Right renal pelvis (tissue), 4 donors: ENCODE measurements around the gene IER5. TPM values are rescaled to one million over a fixed set of nuclear protein-coding genes. Genes with fewer than 3 reads are reported as not detected.
"Not testable (repeated sequence)": the region's sequence is repeated elsewhere in the genome, so short reads cannot be mapped to it uniquely, and the experiment has no call there.

Experiments
- DNase-seq, 4 donors: peaks; one replicate each; pipeline ENCODE4 v3.0.0-alpha.2; 2013; ENCODE audit warnings: low read depth in 4 of 4, low spot score in 3 of 4, missing footprints in 1 of 4
- polyA plus RNA-seq, 4 donors: library from polyadenylated mRNA; unstranded; fragments of 120-200 nt; gene quantifications; one replicate each; pipeline ENCODE4 v1.2.1, GENCODE V29; 2013; ENCODE audit not compliant: insufficient read length in 4 of 4

Gene IER5
- polyA plus RNA-seq, 4 donors = 6.4 to 8.0 (median 7.1) TPM

DNA sequence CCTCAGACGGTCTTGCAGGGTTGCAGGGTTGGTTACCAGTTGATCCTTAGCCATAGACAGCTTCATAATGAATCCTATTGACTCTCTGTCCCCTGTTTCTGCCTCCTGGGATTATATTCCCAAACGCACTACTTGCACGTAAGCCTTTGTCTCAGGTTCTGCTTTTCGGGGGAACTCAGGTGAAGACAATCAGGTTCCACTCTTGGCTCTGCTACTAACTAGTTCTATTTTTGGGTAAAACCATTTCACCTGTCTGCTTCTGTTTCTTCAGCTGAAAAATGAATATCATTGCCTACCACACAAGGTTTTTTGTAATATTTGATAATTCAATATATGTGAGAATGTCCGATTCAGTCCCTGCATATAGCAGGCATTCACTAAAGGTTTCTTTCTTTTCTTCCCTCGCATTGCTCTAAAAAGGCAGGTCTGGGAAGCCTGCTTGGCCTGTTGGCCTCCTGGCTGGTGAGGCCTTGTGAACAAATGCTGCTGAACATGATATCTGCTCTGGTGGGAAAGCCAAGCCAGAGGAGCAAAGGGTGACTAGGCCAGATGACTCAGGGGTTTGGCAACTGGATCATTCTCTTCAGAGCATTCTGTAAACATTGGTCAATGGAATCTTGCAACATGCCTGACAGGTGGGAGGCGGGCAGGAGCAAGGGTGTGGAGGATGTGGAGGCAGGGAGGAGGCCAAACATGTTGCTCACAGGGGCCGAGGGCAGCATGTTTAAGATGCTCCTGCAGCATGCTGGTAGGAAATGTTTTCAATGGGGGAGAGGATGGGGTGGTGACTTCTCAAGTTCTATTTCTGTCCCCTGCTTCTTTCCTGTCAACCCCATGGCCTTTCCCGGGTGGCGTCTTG is 23.8 kb downstream of the IER5 start:
- DNase-seq = no peak

DNA sequence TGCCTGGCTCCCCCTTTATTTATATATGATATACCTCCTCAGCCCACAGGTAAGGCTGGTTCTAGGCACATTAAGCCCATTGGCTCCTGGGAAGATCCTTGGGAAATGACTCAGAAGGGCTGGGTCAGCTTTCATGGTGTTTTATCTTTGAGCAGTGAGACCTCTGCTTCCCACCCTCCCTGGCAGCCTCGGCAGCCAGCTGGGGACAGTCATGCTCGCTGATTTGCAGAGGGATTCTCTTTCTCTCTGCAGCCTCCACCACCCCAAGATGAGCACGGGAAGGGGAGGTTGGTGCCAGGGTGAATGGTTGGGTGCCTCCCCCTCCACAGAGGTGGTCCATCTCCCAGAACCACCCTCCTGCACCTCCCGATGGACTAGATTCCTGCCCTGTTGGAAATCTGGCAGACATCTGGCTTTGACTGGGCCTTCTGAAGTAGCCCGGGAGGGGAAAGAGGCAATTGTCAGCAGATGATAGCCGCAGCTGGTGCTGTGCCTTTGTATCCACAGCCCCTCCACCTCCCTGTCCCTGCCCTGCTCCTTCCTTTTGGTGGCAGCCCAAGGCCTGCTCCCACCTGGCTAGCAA is 24.6 kb downstream of the IER5 start:
- DNase-seq = no peak

DNA sequence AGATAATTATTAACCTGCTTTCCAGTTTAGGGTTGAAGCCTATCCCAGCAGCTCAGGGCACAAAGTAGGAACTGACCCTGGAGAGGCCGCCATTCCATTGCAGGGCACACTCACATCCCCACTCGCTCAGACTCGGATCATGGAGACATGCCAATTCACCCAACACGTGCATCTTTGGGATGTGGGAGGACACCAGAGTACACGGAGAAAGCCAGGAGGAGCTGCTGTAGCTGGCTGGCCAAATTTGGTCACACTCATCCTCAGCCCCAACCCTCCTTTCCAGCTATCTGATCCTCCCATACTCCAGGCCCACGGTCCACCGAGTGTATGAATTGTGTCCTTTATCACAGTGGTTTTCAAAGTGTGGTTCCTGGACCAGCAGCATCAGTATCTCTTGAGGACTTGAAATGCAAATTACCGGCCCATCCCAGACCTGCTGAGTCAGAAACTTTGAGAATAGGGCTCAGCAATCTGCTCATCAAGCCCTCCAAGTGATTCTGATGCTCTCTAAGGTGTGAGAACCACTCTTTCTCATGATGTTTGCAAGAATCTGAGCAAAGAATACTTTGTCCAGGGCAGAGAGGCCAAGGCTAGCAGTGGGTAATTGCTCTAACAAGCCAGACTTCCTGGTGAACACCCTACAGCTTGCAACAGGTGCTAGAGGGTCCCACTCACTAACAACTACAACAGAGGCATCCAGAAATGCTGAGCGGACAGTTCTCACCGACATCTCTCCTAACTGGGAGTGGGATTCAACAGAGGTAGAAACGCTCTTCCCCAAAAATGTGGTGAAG is 26.3 kb downstream of the IER5 start:
- no peak for DNase-seq

DNA sequence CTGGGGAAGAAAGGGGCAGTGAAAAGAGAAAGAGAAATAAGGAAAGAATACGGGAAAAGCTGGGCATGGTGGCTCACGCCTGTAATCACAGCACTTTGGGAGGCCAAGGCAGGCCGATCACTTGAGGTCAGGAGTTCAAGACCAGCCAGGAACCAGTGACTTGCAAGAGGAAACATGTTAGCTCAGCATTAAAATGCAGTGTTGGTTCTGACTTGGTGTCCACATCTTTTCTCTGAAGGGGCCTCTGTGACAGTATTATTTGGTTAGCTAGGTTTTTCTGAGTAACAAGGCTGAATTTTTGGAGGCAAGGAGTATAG is 26.8 kb downstream of the IER5 start:
- no peak for DNase-seq

DNA sequence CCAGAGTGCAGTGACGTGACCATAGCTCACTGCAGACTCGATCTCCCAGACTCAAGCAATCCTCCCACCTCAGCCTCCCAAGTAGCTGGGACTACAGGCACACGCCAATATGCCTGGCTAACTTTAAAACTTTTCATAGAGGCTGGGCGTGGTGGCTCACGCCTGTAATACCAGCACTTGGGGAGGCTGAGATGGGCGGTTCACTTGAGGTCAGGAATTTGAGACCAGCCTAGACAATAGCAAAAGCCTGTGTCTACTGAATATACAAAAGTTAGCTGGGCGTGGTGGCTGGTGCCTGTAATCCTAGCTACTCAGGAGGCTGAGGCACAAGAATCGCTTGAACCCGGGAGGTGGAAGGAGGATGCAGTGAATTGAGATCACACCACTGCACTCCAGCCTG is 27.5 kb downstream of the IER5 start:
- DNase-seq = not testable (repeated sequence)

DNA sequence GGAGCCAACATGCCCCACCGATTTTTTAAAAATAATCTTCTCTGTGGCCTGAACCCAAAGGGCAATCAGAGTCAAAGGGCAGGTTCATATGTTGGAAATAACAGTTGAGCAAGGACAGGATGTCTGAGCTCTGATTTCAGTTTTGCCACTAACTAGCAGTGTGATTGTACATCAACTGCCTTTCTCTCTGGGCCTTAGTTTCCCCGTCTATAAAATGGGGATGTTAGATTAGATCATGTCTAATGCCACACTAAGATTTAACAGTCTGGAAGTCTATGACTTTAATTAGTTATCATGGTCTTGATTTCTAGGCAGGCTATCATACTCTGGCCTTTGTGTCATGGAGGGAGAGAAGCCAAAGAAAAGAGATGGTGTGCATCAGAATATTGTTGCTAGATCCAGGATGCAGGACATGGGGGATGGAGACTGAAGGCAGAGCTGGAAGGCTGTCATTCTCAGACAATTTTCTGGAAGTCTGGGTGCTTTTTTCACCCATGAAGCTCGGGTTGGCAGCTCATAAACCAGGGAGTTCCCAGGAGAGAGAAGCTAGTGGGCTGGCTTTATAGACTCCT is 28.4 kb downstream of the IER5 start:
- DNase-seq = no peak

DNA sequence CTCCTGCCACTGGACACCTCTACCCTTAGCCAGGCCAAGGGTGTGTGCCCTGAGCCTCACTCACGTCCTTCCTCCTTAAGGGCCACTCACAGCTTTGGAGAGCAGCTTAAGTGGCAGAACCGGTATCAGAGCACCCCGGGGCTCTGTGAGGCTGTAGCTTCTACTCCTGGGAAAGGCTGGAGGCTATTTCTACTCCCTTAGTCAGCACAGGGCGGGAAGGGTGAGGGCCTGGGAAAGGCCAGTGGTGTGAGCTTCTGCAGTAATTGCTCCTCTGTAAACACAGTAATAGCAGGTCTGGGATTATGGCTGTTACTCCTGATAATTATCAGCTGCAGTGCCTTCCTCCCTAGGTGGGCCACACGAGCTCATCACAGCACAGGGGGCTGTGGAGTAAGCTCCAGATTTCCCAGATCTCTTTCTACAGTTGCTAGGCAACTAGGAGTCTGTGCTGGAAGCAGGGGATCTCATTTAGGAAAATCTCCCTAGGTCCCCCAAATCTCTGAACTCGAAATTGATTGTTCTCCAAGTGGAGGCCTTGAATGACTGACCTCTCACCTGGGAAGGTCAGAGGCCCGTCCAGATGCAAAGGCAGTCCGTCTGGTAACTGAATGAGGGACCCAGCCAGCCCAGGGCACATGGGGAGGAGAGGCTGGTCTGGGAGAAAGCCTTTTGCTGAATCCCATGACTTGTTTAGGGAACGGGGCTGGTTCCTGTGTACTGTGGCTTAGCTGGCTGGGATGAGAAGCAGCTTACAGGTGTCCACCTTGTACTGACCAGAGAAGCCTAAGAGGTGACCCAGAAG is 29.3 kb downstream of the IER5 start:
- no peak for DNase-seq

DNA sequence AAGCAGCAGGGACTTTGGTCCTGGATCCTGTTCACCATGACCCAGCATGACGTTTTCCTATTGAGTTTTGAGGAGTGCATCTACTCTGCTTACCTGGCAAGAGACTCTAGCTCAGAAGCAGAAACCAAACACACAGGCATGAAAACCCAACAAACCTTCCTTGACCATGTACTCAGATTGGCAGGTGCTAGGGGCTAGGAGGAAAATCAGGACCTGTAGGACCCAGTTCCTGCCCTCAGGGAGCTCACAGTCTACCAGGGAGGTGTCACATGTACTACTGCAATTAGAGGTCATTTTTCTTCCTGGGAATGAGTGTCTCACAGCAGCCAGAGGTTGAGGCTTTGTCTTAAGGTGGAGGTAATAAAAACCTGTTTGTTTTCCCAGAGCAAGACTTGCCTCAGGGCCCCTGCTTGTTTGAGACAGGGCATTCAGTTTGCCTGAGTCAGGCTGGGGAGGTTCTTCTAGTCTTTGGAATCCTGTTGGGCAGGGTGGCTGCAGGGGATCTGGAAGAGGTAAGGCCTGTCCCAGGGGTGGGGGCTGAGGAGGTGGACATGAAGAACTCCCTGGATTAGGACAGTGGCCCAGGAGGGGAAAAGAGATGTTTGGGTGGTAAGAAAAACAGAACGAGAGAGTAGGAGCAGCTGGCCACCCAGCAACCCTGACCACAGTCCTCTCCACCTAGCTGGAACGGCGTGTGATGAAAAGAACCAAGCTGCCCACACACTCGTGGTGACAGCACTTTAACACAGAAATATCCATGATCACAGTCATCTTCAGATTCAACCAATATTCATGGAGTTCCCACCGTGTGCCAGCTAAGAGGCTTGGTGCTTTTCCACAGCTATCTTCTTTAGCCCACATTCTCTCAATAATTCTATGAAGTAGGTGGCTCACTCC is 30.8 kb downstream of the IER5 start:
- DNase-seq = no peak

DNA sequence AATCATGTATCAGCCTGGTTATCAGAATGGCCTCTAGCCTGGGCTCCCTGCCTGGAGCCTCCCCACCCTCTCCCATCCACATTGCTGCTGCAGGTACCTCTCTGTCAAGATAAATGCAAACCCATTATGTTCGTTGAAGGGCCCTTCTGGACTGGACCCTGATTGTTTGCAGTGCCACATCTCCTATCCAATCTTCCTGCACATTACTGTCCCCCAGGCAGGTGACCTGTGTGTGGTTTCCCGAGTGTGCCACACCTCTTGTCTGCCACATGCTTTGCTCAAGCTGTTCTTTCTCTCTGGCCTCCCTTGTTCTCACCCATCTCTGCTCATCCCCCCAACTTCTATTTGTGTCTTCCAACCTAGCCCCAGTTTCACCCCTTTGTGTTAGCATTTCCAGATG is 32.4 kb downstream of the IER5 start:
- no peak for DNase-seq

DNA sequence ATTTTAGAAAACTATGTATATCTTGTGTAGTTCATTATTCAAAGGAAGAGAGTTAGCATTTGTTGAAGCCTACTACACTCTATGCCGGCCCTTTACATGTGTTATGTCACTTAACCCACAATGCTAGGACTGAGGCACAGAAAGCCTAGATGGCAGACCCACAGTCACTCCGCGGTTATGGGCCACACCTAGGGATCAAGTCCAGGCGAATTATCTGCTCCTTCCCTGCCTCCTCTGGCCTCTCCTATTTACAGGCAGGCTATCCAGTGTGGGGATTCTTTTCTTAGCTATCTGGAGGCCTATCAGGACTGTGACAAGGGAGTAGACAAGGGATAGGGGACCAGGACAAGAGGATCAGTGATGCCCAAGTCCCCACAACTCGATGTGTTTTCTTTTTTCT is 33.0 kb downstream of the IER5 start:
- no peak for DNase-seq

DNA sequence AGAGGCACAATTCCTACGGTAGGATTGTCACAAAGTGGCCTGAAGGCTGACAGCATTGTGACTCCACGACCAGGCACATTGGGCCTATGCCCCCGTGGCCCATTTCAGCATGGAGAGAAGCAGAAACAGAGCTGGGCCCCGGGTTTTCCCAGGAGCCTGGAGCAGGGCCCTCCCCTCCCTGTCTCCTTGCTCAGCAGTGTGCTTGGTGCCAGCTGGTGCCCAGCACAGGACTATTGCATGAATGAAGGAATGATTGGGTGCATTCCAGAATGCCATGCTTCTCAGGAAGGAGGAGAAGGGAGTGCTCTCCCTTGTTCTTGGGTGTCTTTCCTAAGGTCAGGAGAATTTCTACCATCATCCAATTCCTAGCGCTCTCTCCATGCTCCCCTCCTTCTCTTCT is 33.7 kb downstream of the IER5 start:
- DNase-seq = no peak

DNA sequence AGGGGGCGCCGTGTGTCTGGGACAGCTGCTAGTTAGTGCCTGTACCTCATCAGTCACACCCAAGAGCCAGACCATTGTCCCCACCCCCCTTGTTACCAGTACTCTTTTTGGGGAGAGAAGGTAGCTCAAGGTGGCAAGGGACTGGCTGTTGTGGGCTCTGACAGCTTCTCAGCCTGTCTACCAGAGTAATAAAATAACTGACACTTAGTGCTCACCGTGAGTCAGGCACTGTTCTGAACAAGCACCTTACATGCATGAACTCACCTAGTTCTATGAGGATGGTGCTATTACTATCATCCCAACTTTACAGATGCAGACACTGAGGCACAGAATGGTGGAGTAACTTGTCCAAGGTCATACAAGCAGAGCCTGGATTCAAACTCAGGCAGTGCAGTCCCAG is 34.7 kb downstream of the IER5 start:
- DNase-seq = no peak

DNA sequence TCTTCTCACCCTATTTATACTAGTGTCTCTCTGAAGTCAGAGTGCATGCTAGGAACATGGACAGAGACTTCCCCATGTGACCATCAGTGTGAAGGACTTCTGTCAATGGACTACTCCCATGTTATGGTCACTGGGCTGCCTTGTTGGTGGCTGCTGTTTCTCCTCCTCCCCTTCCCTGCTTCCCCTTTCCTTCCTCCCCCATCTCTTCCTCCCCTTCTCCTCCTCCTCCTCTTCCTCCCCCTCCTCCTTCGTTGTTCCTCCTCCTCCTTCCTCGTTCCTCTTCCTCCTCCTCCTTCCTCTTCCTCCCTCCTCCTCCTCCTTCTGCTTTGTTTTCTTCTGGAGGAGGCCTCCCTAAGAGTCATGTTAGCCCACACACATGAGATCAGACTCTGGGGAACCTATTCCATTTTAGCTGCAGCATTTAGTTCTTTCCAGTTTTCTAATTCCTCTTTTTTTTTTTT is 35.8 kb downstream of the IER5 start:
- no peak for DNase-seq

DNA sequence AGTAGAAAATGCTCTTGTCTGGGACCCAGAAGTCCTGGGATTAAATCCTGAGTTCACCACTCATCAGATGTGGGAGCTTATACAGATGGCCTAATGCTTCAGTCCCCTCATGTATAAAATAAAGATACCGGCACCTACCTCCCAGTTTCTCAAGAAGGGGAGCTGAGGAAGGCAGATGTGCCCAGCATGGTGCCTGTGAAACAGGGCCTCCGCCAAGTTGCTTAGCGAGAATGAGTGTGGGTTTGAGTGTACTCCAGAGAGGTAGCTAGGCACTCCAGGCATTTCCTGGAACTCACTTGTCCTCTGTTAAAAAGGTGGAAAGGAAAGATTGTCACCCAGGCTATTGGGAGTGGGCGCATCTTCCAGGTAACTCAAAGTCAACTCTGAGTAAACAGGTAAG is 37.8 kb downstream of the IER5 start:
- no peak for DNase-seq

DNA sequence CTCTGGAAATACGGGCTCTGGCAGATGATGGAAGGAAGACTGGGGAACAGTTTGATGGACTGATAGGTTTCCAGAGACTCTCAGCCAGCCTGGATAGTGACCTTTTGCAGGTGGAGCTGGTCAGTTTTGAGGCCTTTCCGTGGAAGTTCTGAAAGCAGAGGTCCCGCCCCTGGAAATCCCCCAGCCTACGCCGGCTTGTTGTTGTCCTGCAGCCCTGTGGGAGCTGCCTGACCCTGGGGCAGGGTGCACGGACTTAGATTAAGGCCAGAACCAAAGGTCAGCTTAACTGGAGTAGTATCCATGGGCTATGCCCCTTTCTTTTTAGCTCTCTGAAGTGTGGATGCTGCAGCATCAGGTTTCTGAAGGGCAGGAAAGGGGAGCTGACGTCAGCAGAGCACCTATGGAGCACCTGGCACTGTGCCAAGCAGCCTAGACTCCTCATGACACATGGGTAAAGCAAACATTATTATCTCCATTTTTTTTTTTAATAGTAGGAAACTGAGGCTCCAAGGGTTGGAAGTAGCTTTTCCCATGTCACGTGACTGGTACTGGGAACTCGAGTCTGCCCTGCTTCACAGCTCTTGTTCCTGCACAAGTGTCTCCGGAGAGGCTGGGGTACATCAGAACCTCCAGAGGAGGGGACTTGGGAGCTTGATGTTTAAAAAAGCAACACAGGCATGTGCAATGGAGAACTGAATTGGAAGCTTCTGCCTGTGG is 38.5 kb downstream of the IER5 start:
- DNase-seq = no peak

DNA sequence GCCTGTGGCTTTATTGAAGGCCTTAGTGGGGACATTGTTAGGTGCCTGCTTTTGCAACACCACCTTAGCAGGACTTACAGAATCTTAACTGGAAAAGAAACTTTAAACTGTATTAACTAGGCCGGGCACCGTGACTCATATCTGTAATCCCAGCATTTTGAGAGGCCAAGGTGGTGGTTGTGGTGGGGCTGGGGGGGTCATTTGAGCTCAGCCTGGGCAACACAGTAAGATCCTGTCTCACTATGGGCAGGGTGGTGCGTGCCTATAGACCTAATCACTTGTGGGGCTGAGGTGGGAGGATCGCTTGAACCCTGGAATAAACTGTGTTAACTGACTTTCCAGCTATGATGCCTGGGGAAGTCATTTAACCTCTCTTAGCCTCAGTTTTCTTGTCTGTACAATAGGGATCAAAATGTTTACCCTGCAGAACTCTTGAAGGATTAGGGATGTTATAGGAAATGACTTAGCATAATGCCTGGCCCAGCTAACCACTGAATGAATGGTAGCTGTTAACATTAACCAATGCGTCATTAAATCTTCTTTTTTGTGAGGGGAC is 39.5 kb downstream of the IER5 start:
- DNase-seq = no peak

DNA sequence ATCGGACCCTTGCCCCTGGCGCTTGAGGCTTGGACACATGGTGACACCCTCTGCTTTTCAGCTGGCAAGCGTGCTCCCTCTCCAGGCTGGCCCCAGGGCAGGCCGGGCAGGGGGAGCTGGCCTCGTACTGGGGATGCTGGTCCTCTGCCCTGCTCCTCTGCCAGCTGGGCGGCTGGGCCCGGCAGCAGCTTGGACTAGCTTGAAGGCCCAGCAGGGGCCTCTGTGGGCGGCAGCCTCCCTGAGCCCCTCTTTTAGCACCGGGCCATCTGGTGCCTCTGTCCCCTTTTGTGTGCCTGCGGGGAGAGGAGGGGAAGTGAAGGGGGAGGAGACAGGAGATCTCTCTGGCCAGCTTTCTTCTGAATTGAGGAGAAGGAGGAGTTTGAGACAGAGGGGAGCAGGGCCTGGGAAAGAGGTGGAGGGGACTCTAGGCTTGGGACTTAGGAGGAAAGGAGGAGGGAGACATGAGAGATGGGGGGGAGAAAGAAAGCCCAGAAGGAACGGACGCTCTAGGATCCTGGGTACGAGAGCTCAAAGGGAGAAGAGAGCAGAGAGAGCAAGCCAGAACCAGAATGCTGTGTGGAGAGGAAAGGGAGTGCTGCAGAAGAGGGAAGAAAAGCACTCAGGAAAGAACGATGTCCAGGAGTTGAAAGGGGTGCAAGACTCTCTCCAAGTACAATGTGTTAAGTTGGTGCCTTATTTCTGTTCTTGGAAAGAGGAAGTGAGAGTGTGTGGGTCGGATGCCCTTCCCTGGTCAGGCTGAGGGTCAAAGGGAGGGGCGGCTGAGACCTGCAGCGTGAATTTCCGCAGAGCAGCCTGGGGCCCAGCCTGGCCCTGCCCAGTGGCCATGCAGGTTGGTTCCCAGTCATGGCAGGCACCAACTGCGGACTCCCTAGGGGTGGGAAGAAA is 40.3 kb downstream of the IER5 start:
- no peak for DNase-seq
